GM10266 (cell line): ENCODE results near the gene PCDHGA4.

ENCODE experiments used
- DNase-seq: peaks from one replicate; pipeline ENCODE4 v3.0.0; 2012; ENCODE audit errors: extremely low spot score
- CTCF ChIP-seq: IDR thresholded peaks from 2 replicates; pipeline ENCODE4 v1.5.1; 2012; ENCODE audit warnings: mild to moderate bottlenecking, low read depth; ENCODE audit not compliant: control insufficient read depth, insufficient read depth; ENCODE audit errors: missing control alignments

PCDHGA4 gene

GRCh38 chr5:141356133-141356532 lies 1.3 kb downstream of the PCDHGA4 start:
- no peak for TF ChIP-seq CTCF

GRCh38 chr5:141356950-141357349 lies 2.1 kb downstream of the PCDHGA4 start:
- TF ChIP-seq CTCF: no peak
- no peak for DNase-seq

More at GRCh38 chr5:141356133-141356532, 1.3 kb downstream of the PCDHGA4 start:
- no peak for DNase-seq

- DNase-seq: peak; percentile 69
Measured at GRCh38 chr5:141359790-141360426, 5.1 kb downstream of the PCDHGA4 start, which contains the start of gene PCDHGB2. TSS of gene PCDHGB2 (plus strand) at chr5:141359994. CDS start at chr5:141360136, 142 bp downstream.

GRCh38 chr5:141360685-141361084 lies 5.9 kb downstream of the PCDHGA4 start:
- DNase-seq: no peak
- TF ChIP-seq CTCF: no peak

More at GRCh38 chr5:141359790-141360426, 5.1 kb downstream of the PCDHGA4 start, which contains the start of gene PCDHGB2:
- TF ChIP-seq CTCF: peak; percentile 31

- TF ChIP-seq CTCF: no peak
- no peak for DNase-seq
Measured at GRCh38 chr5:141362719-141363118, 7.9 kb downstream of the PCDHGA4 start.

- no peak for DNase-seq
Measured at GRCh38 chr5:141363952-141364660, 9.3 kb downstream of the PCDHGA4 start, which contains the start of gene PCDHGA5. TSS of gene PCDHGA5 (plus strand) at chr5:141364162. CDS start at chr5:141364331, 169 bp downstream.

More at GRCh38 chr5:141363952-141364660, 9.3 kb downstream of the PCDHGA4 start, which contains the start of gene PCDHGA5:
- no peak for TF ChIP-seq CTCF
